Keratinocyte (primary cell): Measurements from ENCODE around the gene MYBPC1. TPM values are rescaled to one million over a fixed set of nuclear protein-coding genes. Genes with fewer than 3 reads are reported as not detected.

Source experiments
- DNase-seq: peaks from one replicate; pipeline ENCODE4 v3.0.0-alpha.2; 2011; ENCODE audit warnings: low read depth, missing footprints, low spot score
- FAIRE-seq: peaks from 2 replicates; lab custom pipeline; 2011; peaks lifted over from hg19 to GRCh38; lab: Jason Lieb, UNC
- H2AFZ ChIP-seq: 2 replicates; pipeline ENCODE4 v1.6.0; 2012; ENCODE audit warnings: low read length, control low read depth, inconsistent platforms; ENCODE audit not compliant: control insufficient read depth
- H3K27ac ChIP-seq: 2 replicates; pipeline ENCODE4 v1.5.1; 2011; ENCODE audit warnings: low read length; ENCODE audit not compliant: control insufficient read depth, insufficient read depth
- H3K27me3 ChIP-seq: 3 replicates; pipeline ENCODE4 v1.6.0; 2011; ENCODE audit warnings: low read length; ENCODE audit not compliant: control insufficient read depth, insufficient read depth; ENCODE audit errors: extremely low read depth
- H3K36me3 ChIP-seq, 2 experiments: 2 replicates in 1 of 2; 3 replicates in 1 of 2; pipeline ENCODE4 v1.5.1; 2011; ENCODE audit warnings: low read length in 2 of 2, mild to moderate bottlenecking in 1 of 2; ENCODE audit not compliant: control insufficient read depth in 2 of 2, insufficient read depth in 2 of 2; ENCODE audit errors: extremely low read depth in 1 of 2
- H3K4me1 ChIP-seq: 3 replicates; pipeline ENCODE4 v1.5.1; 2011; ENCODE audit warnings: low read length; ENCODE audit not compliant: control insufficient read depth, insufficient read depth; ENCODE audit errors: extremely low read depth
- H3K4me2 ChIP-seq: 3 replicates; pipeline ENCODE4 v1.6.0; 2011; ENCODE audit warnings: low read depth, low read length; ENCODE audit not compliant: control insufficient read depth, insufficient read depth; ENCODE audit errors: extremely low read depth
- H3K4me3 ChIP-seq, 3 experiments: fragments of 200-600 bp in 1 of 3; sonication (generic) in 1 of 3; 2 replicates in 2 of 3; 3 replicates in 1 of 3; pipeline ENCODE4 v1.5.1; 2011 to 2016; ENCODE audit warnings: low read length in 3 of 3, mild to moderate bottlenecking in 3 of 3, control low read depth in 2 of 3, inconsistent platforms in 1 of 3, low read depth in 1 of 3, mixed read lengths in 1 of 3, mixed run types in 1 of 3, moderate library complexity in 1 of 3; ENCODE audit not compliant: control insufficient read depth in 2 of 3, insufficient read depth in 2 of 3; ENCODE audit errors: extremely low read depth in 1 of 3
- H3K79me2 ChIP-seq: 2 replicates; pipeline ENCODE4 v1.6.0; 2012; ENCODE audit warnings: low read length; ENCODE audit not compliant: control insufficient read depth, insufficient read depth
- H3K9ac ChIP-seq: 3 replicates; pipeline ENCODE4 v1.6.0; 2011; ENCODE audit warnings: low read length; ENCODE audit not compliant: control insufficient read depth, insufficient read depth; ENCODE audit errors: extremely low read depth
- H3K9me1 ChIP-seq: 3 replicates; pipeline ENCODE4 v1.6.0; 2011; ENCODE audit warnings: low read length; ENCODE audit not compliant: control insufficient read depth, insufficient read depth; ENCODE audit errors: extremely low read depth
- H3K9me3 ChIP-seq: 2 replicates; pipeline ENCODE4 v1.5.1; 2012; ENCODE audit warnings: low read depth, low read length; ENCODE audit not compliant: control insufficient read depth
- H4K20me1 ChIP-seq: 3 replicates; pipeline ENCODE4 v1.6.0; 2011; ENCODE audit warnings: low read length; ENCODE audit not compliant: control insufficient read depth, insufficient read depth; ENCODE audit errors: extremely low read depth
- EZH2 ChIP-seq: IDR thresholded peaks from one replicate; pipeline ENCODE4 v1.6.1; 2012; ENCODE audit warnings: inconsistent platforms, mild to moderate bottlenecking, low read length, moderate library complexity
- dilution Hi-C: fragments of 300-500 bp; cut with MboI; formaldehyde crosslinking; loops from one replicate; pipeline ENCODE4 v1.7.0; 2020; ENCODE audit warnings: low sequenced_read_pairs; ENCODE audit not compliant: extremely low pct_ligation_motif_present
- polyA plus RNA-seq, 5 experiments: library from polyadenylated mRNA; depleted of rRNA in 3 of 5; stranded (reverse) in 3 of 5; stranded (forward) in 1 of 5; unstranded in 1 of 5; fragments of >200 nt; gene quantifications; 1 replicate in 1 of 5; 2 replicates in 3 of 5; 3 replicates in 1 of 5; pipeline versions ENCODE4 v1.2.1 to v1.2.3, GENCODE V29; 2011 to 2012; ENCODE audit warnings: missing spikeins in 2 of 5, low read depth in 1 of 5, low replicate concordance in 1 of 5
- TF ChIP-seq, protein P1 (sequence below), 3 experiments: IDR thresholded peaks in 1 of 3; conservative IDR thresholded peaks in 1 of 3; optimal IDR thresholded peaks in 1 of 3; 2 replicates in 2 of 3; 3 replicates in 1 of 3; pipeline versions ENCODE3 to v1.5.1; 2011; ENCODE audit warnings: low read length in 3 of 3, mild to moderate bottlenecking in 3 of 3, moderate library complexity in 2 of 3, control low read depth in 1 of 3, inconsistent platforms in 1 of 3; ENCODE audit not compliant: insufficient read depth in 2 of 3; ENCODE audit errors: extremely low read depth in 1 of 3

Gene MYBPC1
- polyA plus RNA-seq, 1 donor (not counting 4 experiments of a cell fraction or from before 2014, with no cell fraction given), result not detected

DNA sequence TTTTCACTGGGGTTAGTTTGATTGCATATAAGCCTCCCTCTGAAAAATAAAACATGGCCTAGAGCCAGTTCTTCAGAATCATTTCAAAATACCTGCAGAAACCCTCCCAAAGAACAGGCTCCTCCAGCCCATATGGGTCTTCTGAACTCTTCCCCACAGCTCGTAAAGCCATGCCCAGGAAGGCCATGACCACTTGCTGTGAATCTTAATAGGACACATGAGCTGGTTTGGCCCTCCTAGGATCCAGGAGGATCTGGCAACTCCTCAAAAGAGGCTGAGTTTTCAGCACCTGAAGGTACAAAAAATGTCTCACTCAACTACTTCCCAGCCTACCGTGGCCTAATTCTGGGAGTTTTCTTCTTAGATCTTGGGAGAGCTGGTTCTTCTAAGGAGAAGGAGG lies 2.4 kb downstream of the MYBPC1 start:
- H3K9me3 ChIP-seq, result no peaks in the 10 kb centered on the region
- no peaks in the 10 kb centered on the region for H3K9me1 ChIP-seq
- H2AFZ ChIP-seq, result no peak overlapping the region
- H4K20me1 ChIP-seq, result no peaks in the 10 kb centered on the region
- DNase-seq, result no peak
- no peak overlapping the region for H3K4me3 ChIP-seq
- no peak for FAIRE-seq
- no peaks in the 10 kb centered on the region for H3K36me3 ChIP-seq
- H3K9ac ChIP-seq, result no peak overlapping the region
- H3K4me2 ChIP-seq, result no peak overlapping the region
- no peak overlapping the region for H3K27ac ChIP-seq
- no peaks in the 10 kb centered on the region for H3K27me3 ChIP-seq
- TF ChIP-seq, protein P1, sequence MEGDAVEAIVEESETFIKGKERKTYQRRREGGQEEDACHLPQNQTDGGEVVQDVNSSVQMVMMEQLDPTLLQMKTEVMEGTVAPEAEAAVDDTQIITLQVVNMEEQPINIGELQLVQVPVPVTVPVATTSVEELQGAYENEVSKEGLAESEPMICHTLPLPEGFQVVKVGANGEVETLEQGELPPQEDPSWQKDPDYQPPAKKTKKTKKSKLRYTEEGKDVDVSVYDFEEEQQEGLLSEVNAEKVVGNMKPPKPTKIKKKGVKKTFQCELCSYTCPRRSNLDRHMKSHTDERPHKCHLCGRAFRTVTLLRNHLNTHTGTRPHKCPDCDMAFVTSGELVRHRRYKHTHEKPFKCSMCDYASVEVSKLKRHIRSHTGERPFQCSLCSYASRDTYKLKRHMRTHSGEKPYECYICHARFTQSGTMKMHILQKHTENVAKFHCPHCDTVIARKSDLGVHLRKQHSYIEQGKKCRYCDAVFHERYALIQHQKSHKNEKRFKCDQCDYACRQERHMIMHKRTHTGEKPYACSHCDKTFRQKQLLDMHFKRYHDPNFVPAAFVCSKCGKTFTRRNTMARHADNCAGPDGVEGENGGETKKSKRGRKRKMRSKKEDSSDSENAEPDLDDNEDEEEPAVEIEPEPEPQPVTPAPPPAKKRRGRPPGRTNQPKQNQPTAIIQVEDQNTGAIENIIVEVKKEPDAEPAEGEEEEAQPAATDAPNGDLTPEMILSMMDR (optimal IDR thresholded peaks at IDR 0.05 in 1 of 3, IDR thresholded peaks at IDR 0.05 in 1 of 3, conservative IDR thresholded peaks at IDR 0.05 in 1 of 3; ENCODE audit: extremely low read depth in 1 of 3, insufficient read depth in 2 of 3, low read length in 3 of 3), result no peak
- TF ChIP-seq EZH2, result no peak
- no peaks in the 10 kb centered on the region for H3K4me1 ChIP-seq
- dilution Hi-C loops, result no loop called here
- H3K79me2 ChIP-seq, result no peaks in the 10 kb centered on the region

DNA sequence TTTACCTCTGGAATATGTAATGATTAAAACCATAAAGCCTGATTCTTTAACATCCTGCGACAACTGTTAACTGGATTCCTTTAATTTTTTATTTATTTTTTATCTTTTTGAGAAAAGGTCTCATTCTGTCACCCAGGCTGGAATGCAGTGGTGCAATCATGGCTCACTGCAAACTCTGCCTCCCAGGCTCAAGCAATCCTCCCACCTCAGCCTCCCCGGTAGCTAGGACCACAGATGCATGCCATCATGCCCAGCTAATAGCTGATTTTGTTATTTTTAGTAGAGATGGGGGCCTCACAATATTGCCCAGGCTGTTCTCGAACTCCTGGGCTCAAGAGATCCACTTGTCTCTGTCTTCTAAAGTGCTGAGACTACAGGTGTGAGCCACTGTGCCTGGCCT lies 3.7 kb downstream of the MYBPC1 start:
- DNase-seq (no peak), FAIRE-seq (no peak)
- dilution Hi-C loops, result no loop called here
- Histone ChIP-seq H3K4me3 (no peak overlapping the region), H3K9ac (no peak overlapping the region), H3K9me3 (no peaks in the 10 kb centered on the region), H2AFZ (no peak overlapping the region), H3K4me1 (no peaks in the 10 kb centered on the region), H3K27ac (no peak overlapping the region), H3K4me2 (no peak overlapping the region), H3K27me3 (no peaks in the 10 kb centered on the region), H3K9me1 (no peaks in the 10 kb centered on the region), H3K79me2 (no peaks in the 10 kb centered on the region), H4K20me1 (no peaks in the 10 kb centered on the region), H3K36me3 (no peaks in the 10 kb centered on the region)
- TF ChIP-seq EZH2, result no peak

DNA sequence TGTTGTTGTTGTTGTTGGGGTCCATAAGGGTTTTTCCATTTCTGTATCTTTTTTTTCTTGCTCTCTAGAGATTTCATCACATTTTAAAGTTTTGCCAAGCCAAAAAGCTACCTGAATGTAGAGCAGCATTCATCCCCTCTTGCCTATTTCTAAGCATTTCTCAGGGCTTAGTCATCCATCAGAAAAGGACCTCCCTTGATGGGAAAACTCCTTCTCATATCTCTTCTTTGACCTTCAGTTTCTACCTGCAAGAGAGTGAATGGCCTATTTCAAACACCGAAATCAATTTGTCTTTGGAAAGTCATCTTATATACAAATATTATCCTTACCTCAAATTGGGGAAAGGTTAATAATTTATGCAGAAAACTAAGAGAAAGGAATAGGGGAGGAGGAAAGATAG lies 4.5 kb downstream of the MYBPC1 start:
- TF ChIP-seq, protein P1 (optimal IDR thresholded peaks at IDR 0.05 in 1 of 3, IDR thresholded peaks at IDR 0.05 in 1 of 3, conservative IDR thresholded peaks at IDR 0.05 in 1 of 3; ENCODE audit: extremely low read depth in 1 of 3, insufficient read depth in 2 of 3, low read length in 3 of 3), result no peak
- no peak for TF ChIP-seq EZH2
- H3K36me3 ChIP-seq, result no peaks in the 10 kb centered on the region
- dilution Hi-C loops, result no loop called here
- H3K9me1 ChIP-seq, result no peaks in the 10 kb centered on the region
- no peak overlapping the region for H2AFZ ChIP-seq
- no peak overlapping the region for H3K4me3 ChIP-seq
- no peaks in the 10 kb centered on the region for H3K27me3 ChIP-seq
- no peaks in the 10 kb centered on the region for H3K9me3 ChIP-seq
- H3K27ac ChIP-seq, result no peak overlapping the region
- H3K9ac ChIP-seq, result no peak overlapping the region
- no peaks in the 10 kb centered on the region for H3K79me2 ChIP-seq
- no peak overlapping the region for H3K4me2 ChIP-seq
- H4K20me1 ChIP-seq, result no peaks in the 10 kb centered on the region
- no peak for DNase-seq
- H3K4me1 ChIP-seq, result no peaks in the 10 kb centered on the region
- no peak for FAIRE-seq
